ENCODE data around the gene SERPINA1.

DNA sequence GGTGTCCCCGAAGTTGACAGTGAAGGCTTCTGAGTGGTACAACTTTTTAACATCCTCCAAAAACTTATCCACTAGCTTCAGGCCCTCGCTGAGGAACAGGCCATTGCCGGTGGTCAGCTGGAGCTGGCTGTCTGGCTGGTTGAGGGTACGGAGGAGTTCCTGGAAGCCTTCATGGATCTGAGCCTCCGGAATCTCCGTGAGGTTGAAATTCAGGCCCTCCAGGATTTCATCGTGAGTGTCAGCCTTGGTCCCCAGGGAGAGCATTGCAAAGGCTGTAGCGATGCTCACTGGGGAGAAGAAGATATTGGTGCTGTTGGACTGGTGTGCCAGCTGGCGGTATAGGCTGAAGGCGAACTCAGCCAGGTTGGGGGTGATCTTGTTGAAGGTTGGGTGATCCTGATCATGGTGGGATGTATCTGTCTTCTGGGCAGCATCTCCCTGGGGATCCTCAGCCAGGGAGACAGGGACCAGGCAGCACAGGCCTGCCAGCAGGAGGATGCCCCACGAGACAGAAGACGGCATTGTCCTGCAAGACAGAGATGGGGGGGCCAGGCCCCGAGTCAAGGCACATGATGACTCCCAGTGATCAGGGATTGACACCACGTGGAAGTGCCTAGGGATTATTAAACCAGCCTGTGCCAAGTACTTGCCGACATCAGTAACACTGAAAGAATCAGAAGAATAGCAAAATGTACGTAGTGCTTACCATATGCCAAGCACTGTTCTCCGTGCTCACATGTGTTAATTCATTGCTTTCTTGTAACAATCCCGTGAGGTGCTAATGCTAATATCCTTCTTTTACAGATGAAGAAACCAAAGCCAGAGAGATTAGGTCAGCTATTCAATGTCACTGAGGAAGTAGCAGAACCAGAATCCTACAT lies 5.4 kb downstream of the SERPINA1 start:
- no peak for TF ChIP-seq CTCF (IDR thresholded peaks at IDR 0.05; ENCODE audit: low read depth, low read length, missing input control)
- TF ChIP-seq GABPA (IDR thresholded peaks at IDR 0.05 in 1 of 2, conservative IDR thresholded peaks at IDR 0.05 in 1 of 2), result no peak
- peak; percentile 53 for TF ChIP-seq REST (IDR thresholded peaks at IDR 0.05)
- TF ChIP-seq, protein P1, sequence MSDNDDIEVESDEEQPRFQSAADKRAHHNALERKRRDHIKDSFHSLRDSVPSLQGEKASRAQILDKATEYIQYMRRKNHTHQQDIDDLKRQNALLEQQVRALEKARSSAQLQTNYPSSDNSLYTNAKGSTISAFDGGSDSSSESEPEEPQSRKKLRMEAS (IDR thresholded peaks at IDR 0.05), result peak; percentile 14
- TF ChIP-seq TAF1 (conservative IDR thresholded peaks at IDR 0.05), result no peak
- TF ChIP-seq JUND (IDR thresholded peaks at IDR 0.05), result peak in 1 of 2 donors; percentile 72
- TF ChIP-seq SP1 (IDR thresholded peaks at IDR 0.05), result peak; percentile 24
- TF ChIP-seq, protein P2, sequence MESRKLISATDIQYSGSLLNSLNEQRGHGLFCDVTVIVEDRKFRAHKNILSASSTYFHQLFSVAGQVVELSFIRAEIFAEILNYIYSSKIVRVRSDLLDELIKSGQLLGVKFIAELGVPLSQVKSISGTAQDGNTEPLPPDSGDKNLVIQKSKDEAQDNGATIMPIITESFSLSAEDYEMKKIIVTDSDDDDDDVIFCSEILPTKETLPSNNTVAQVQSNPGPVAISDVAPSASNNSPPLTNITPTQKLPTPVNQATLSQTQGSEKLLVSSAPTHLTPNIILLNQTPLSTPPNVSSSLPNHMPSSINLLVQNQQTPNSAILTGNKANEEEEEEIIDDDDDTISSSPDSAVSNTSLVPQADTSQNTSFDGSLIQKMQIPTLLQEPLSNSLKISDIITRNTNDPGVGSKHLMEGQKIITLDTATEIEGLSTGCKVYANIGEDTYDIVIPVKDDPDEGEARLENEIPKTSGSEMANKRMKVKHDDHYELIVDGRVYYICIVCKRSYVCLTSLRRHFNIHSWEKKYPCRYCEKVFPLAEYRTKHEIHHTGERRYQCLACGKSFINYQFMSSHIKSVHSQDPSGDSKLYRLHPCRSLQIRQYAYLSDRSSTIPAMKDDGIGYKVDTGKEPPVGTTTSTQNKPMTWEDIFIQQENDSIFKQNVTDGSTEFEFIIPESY (IDR thresholded peaks at IDR 0.05), result no peak
- TF ChIP-seq HNF4A (conservative IDR thresholded peaks at IDR 0.05), result no peak
- TF ChIP-seq, protein P3, sequence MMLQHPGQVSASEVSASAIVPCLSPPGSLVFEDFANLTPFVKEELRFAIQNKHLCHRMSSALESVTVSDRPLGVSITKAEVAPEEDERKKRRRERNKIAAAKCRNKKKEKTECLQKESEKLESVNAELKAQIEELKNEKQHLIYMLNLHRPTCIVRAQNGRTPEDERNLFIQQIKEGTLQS (IDR thresholded peaks at IDR 0.05), result peak; percentile 57
- TF ChIP-seq RAD21 (IDR thresholded peaks at IDR 0.05), result peak in 1 of 2 donors; percentile 26
